H1 (cell line): ENCODE measurements around the gene NRXN3. TPM values are rescaled to one million over a fixed set of nuclear protein-coding genes. Genes with fewer than 3 reads are reported as not detected.

Source experiments
- CTCF ChIA-PET: fragments of 300-600 bp; sonication (Branson Sonifier 250); formaldehyde crosslinking; loops from one replicate; lab custom pipeline; 2021; ENCODE audit not compliant: partially characterized antibody; lab: Charles Lee
- POLR2A ChIA-PET: fragments of 300-600 bp; sonication (Branson Sonifier 250); formaldehyde crosslinking; loops from one replicate; lab custom pipeline; 2021; ENCODE audit warnings: inconsistent platforms; ENCODE audit not compliant: partially characterized antibody; lab: Charles Lee
- DNase-seq, 2 experiments: peaks; one replicate each; pipeline versions ENCODE4 v3.0.0 to v3.0.0-alpha.2; 2010 to 2022; ENCODE audit warnings: low spot score in 2 of 2, low read depth in 1 of 2, mixed read lengths in 1 of 2
- FAIRE-seq: peaks from 2 replicates; lab custom pipeline; 2011; peaks lifted over from hg19 to GRCh38; lab: Jason Lieb, UNC
- H2AFZ ChIP-seq: 2 replicates; pipeline ENCODE4 v1.8.1; 2012; ENCODE audit warnings: low read length, inconsistent platforms
- H2AK5ac ChIP-seq: 2 replicates; pipeline ENCODE4 v1.6.1; 2013; ENCODE audit warnings: low read depth, low read length
- H2BK120ac ChIP-seq: replicated peaks from 2 replicates; pipeline ENCODE3; 2013; ENCODE audit warnings: low read depth, low read length, inconsistent platforms
- H2BK12ac ChIP-seq: 2 replicates; pipeline ENCODE4 v1.6.1; 2013; ENCODE audit warnings: low read depth, low read length
- H2BK15ac ChIP-seq: 2 replicates; pipeline ENCODE4 v1.6.1; 2013; ENCODE audit warnings: low read length
- H2BK20ac ChIP-seq: 2 replicates; pipeline ENCODE4 v1.6.1; 2013; ENCODE audit warnings: low read length
- H2BK5ac ChIP-seq: 2 replicates; pipeline ENCODE4 v1.6.1; 2013; ENCODE audit warnings: low read depth, low read length
- H3K14ac ChIP-seq: 2 replicates; pipeline ENCODE4 v1.6.1; 2013; ENCODE audit warnings: inconsistent platforms; ENCODE audit not compliant: insufficient read length
- H3K18ac ChIP-seq: 2 replicates; pipeline ENCODE4 v1.6.1; 2013; ENCODE audit warnings: low read length; ENCODE audit errors: extremely low read depth
- H3K23ac ChIP-seq: 2 replicates; pipeline ENCODE4 v1.6.1; 2013; ENCODE audit warnings: inconsistent platforms; ENCODE audit not compliant: insufficient read length
- H3K23me2 ChIP-seq: 2 replicates; pipeline ENCODE4 v1.6.1; 2013; ENCODE audit warnings: low read depth, low read length
- H3K27ac ChIP-seq: 2 replicates; pipeline ENCODE4 v1.6.1; 2011; ENCODE audit warnings: low read depth, low read length, inconsistent platforms
- H3K27me3 ChIP-seq, 4 experiments: replicated peaks in 1 of 4; 1 replicate in 1 of 4; 2 replicates in 3 of 4; pipeline versions ENCODE4 v1.6.1 to v1.8.1; 2011 to 2013; ENCODE audit warnings: low read length in 3 of 4, mild to moderate bottlenecking in 3 of 4, inconsistent platforms in 2 of 4, mixed read lengths in 2 of 4, moderate library complexity in 1 of 4; ENCODE audit not compliant: control insufficient read depth in 3 of 4, insufficient read depth in 3 of 4; ENCODE audit errors: extremely low read depth in 1 of 4
- H3K36me3 ChIP-seq, 4 experiments: 2 replicates each; pipeline versions ENCODE4 v1.6.1 to v1.8.1; 2011 to 2013; ENCODE audit warnings: mild to moderate bottlenecking in 4 of 4, low read length in 3 of 4, moderate library complexity in 2 of 4, control low read depth in 1 of 4, inconsistent platforms in 1 of 4; ENCODE audit not compliant: insufficient read depth in 4 of 4, control insufficient read depth in 2 of 4
- H3K4ac ChIP-seq: replicated peaks from 2 replicates; pipeline ENCODE3; 2013; ENCODE audit warnings: low read length, low read depth, mixed read lengths, inconsistent platforms; ENCODE audit not compliant: insufficient read length
- H3K4me1 ChIP-seq, 4 experiments: replicated peaks in 1 of 4; 1 replicate in 1 of 4; 2 replicates in 3 of 4; pipeline versions ENCODE4 v1.6.1 to v1.8.1; 2011 to 2013; ENCODE audit warnings: low read length in 3 of 4, inconsistent platforms in 2 of 4, mixed read lengths in 1 of 4; ENCODE audit not compliant: insufficient read depth in 4 of 4, control insufficient read depth in 3 of 4
- H3K4me2 ChIP-seq, 2 experiments: 2 replicates each; pipeline versions ENCODE4 v1.6.1 to v1.8.1; 2011 to 2013; ENCODE audit warnings: low read depth in 2 of 2, low read length in 2 of 2, control low read depth in 1 of 2, inconsistent platforms in 1 of 2, mild to moderate bottlenecking in 1 of 2; ENCODE audit not compliant: insufficient read depth in 1 of 2
- H3K4me3 ChIP-seq, 4 experiments: fragments of 200-600, 300-600 bp in 1 of 4; sonication (generic), shearing (Covaris generic), sonication (Bioruptor Twin) in 1 of 4; 2 replicates each; pipeline versions ENCODE4 v1.5.1 to v1.8.1; 2011 to 2016; ENCODE audit warnings: low read length in 4 of 4, low read depth in 3 of 4, control low read depth in 2 of 4, inconsistent platforms in 2 of 4, mild to moderate bottlenecking in 2 of 4, mixed read lengths in 1 of 4, moderate library complexity in 1 of 4; ENCODE audit not compliant: insufficient read depth in 2 of 4; ENCODE audit errors: extremely low read depth in 1 of 4
- H3K56ac ChIP-seq: replicated peaks from 2 replicates; pipeline ENCODE3; 2013; ENCODE audit warnings: low read depth, mild to moderate bottlenecking, mixed read lengths, low read length, inconsistent platforms; ENCODE audit not compliant: insufficient read length
- H3K79me1 ChIP-seq: 2 replicates; pipeline ENCODE4 v1.6.1; 2013; ENCODE audit warnings: low read depth, low read length, control low read depth
- H3K79me2 ChIP-seq, 2 experiments: 2 replicates each; pipeline versions ENCODE4 v1.6.1 to v1.8.1; 2012 to 2013; ENCODE audit warnings: low read length in 2 of 2, mild to moderate bottlenecking in 2 of 2, inconsistent platforms in 1 of 2; ENCODE audit not compliant: insufficient read depth in 2 of 2, control insufficient read depth in 1 of 2
- H3K9ac ChIP-seq, 4 experiments: replicated peaks in 1 of 4; 1 replicate in 1 of 4; 2 replicates in 3 of 4; pipeline versions ENCODE4 v1.6.1 to v1.8.1; 2011 to 2013; ENCODE audit warnings: low read depth in 3 of 4, low read length in 3 of 4, control low read depth in 2 of 4, mild to moderate bottlenecking in 2 of 4, moderate library complexity in 2 of 4, inconsistent platforms in 1 of 4; ENCODE audit errors: extremely low read depth in 1 of 4
- H3K9me3 ChIP-seq, 2 experiments: 2 replicates each; pipeline versions ENCODE4 v1.6.1 to v1.8.1; 2012 to 2013; ENCODE audit warnings: mild to moderate bottlenecking in 2 of 2, moderate library complexity in 2 of 2, control low read depth in 1 of 2, inconsistent platforms in 1 of 2, low read depth in 1 of 2, low read length in 1 of 2, mixed read lengths in 1 of 2; ENCODE audit not compliant: insufficient read depth in 2 of 2
- H4K20me1 ChIP-seq, 2 experiments: replicated peaks in 1 of 2; 2 replicates each; pipeline versions ENCODE3 to v1.8.1; 2011 to 2013; ENCODE audit warnings: inconsistent platforms in 2 of 2, low read length in 2 of 2, mild to moderate bottlenecking in 1 of 2; ENCODE audit not compliant: insufficient read depth in 2 of 2, control insufficient read depth in 1 of 2
- H4K5ac ChIP-seq: 2 replicates; pipeline ENCODE4 v1.6.1; 2013; ENCODE audit warnings: low read length, low read depth, mixed read lengths, inconsistent platforms; ENCODE audit not compliant: insufficient read length
- H4K8ac ChIP-seq: 2 replicates; pipeline ENCODE4 v1.8.0; 2013; ENCODE audit warnings: mild to moderate bottlenecking, moderate library complexity, low read length, inconsistent platforms; ENCODE audit not compliant: insufficient read depth; ENCODE audit errors: extremely low read depth
- H4K91ac ChIP-seq: replicated peaks from 2 replicates; pipeline ENCODE3; 2013; ENCODE audit warnings: low read length, mixed read lengths, inconsistent platforms; ENCODE audit not compliant: insufficient read length
- ASH2L ChIP-seq: fragments of 200-600, 300-600 bp; sonication (generic); IDR thresholded peaks from one replicate; pipeline ENCODE4 v1.7.1; 2017; ENCODE audit warnings: low read length
- BCL11A ChIP-seq, 2 experiments: IDR thresholded peaks; one replicate each; pipeline ENCODE4 v1.6.1; 2011; ENCODE audit warnings: low read depth in 2 of 2, low read length in 2 of 2, mild to moderate bottlenecking in 2 of 2
- EP300 ChIP-seq, 2 experiments: IDR thresholded peaks; 1 replicate in 1 of 2; 2 replicates in 1 of 2; pipeline ENCODE4 v1.6.1; 2011 to 2012; ENCODE audit warnings: low read depth in 2 of 2, low read length in 2 of 2, mild to moderate bottlenecking in 2 of 2, borderline replicate concordance in 1 of 2, inconsistent platforms in 1 of 2, moderate library complexity in 1 of 2
- RNF2 ChIP-seq: fragments of 200-900, 300-1000 bp; sonication (generic); IDR thresholded peaks from 2 replicates; pipeline ENCODE4 v1.7.1; 2016; ENCODE audit warnings: borderline replicate concordance, low read depth, mild to moderate bottlenecking, antibody characterized with exemption, low read length; ENCODE audit not compliant: poor library complexity, severe bottlenecking; ENCODE audit errors: missing control alignments
- SP1 ChIP-seq: IDR thresholded peaks from 2 replicates; pipeline ENCODE4 v1.6.1; 2011; ENCODE audit warnings: low read depth, low read length
- SP2 ChIP-seq: IDR thresholded peaks from 2 replicates; pipeline ENCODE4 v1.6.1; 2012; ENCODE audit warnings: mild to moderate bottlenecking, low read length, inconsistent platforms
- WGBS, 2 experiments: shearing (Covaris generic) in 1 of 2; methylation state at CpG; one replicate each; pipeline versions ENCODE4 v1.1.6 to v1.1.7; 2013 to 2015; ENCODE audit warnings: low lambda C conversion rate in 2 of 2, mixed read lengths in 2 of 2, inconsistent platforms in 1 of 2, low coverage in 1 of 2, missing lambda C conversion rate in 1 of 2; ENCODE audit not compliant: insufficient replicate concordance in 2 of 2, insufficient coverage in 1 of 2, insufficient read length in 1 of 2; ENCODE audit errors: extremely low coverage in 1 of 2, missing lambda C conversion rate in 1 of 2; 5-methylcytosine and 5-hydroxymethylcytosine counted together
- polyA plus RNA-seq, 7 experiments: library from polyadenylated mRNA; depleted of rRNA in 3 of 7; stranded (reverse) in 5 of 7; unstranded in 2 of 7; fragments of >200 nt in 5 of 7; fragments of 200-250 nt in 2 of 7; gene quantifications; 1 replicate in 5 of 7; 2 replicates in 1 of 7; 4 replicates in 1 of 7; pipeline versions ENCODE4 v1.2.1 to v1.2.3, GENCODE V29; 2011 to 2013; ENCODE audit warnings: missing spikeins in 2 of 7, mixed read lengths in 2 of 7
- total RNA-seq: library from RNA; stranded (reverse); fragmentation: NEBNext Ultra II Directional; extraction: Animal tissue kit (Norgen Biotek cat#: 25700); gene quantifications from 2 replicates; pipeline ENCODE4 v1.2.1, GENCODE V29; 2021

The NRXN3 gene
- total and polyA plus RNA-seq, 2 of the 8 experiments (the other 6 are each of a cell fraction or from before 2014, with no cell fraction given), result 2.6 to 4.1 TPM

GRCh38 chr14:78917462-78917861 lies 747.3 kb downstream of the NRXN3 start:
- ChIA-PET POLR2A (no interaction called here), CTCF (interaction anchor here (1.4 kb wide), 1 partner anchor 16 kb away, joined by 3 read pairs; no protein-coding TSS in a partner anchor)
- 95% methylated on average over 1 of the region's 1 CpG; no CpG with 5 or more reads in 1 of the 2 experiments for WGBS, 2 experiments

More at GRCh38 chr14:78917462-78917861, 747.3 kb downstream of the NRXN3 start:
- no peaks in the 10 kb centered on the region for H3K36me3 ChIP-seq
- H3K23me2 ChIP-seq, result no peaks in the 10 kb centered on the region
- H4K20me1 ChIP-seq, result no peaks in the 10 kb centered on the region
- H3K4me3 ChIP-seq, result no peak overlapping the region
- no peak overlapping the region for H4K91ac ChIP-seq
- H3K4ac ChIP-seq, result no peak overlapping the region
- H3K4me2 ChIP-seq, result no peak overlapping the region
- H2AFZ ChIP-seq, result no peak overlapping the region
- no peak overlapping the region for H2BK5ac ChIP-seq
- DNase-seq (no peak), FAIRE-seq (peak; percentile 52)
- H3K27me3 ChIP-seq, result no peaks in the 10 kb centered on the region
- H4K8ac ChIP-seq, result no peak overlapping the region
- no peak for TF ChIP-seq BCL11A (IDR thresholded peaks at IDR 0.05; ENCODE audit: low read depth in 2 of 2, low read length in 2 of 2)
- no peak for TF ChIP-seq RNF2
- TF ChIP-seq SP2, result no peak
- TF ChIP-seq SP1, result peak; percentile 81
- no peak for TF ChIP-seq EP300 (IDR thresholded peaks at IDR 0.05; ENCODE audit: borderline replicate concordance in 1 of 2, low read depth in 2 of 2, low read length in 2 of 2)
- no peak for TF ChIP-seq ASH2L
- H3K56ac ChIP-seq, result no peak overlapping the region
- no peak overlapping the region for H2BK20ac ChIP-seq
- H3K18ac ChIP-seq, result peak overlapping the region; percentile 38; the same call in 1 of the 2 replicates
- H3K14ac ChIP-seq, result no peak overlapping the region
- H3K4me1 ChIP-seq, result no peaks in the 10 kb centered on the region
- H3K79me1 ChIP-seq, result no peaks in the 10 kb centered on the region
- no peak overlapping the region for H3K27ac ChIP-seq
- H2BK120ac ChIP-seq, result no peak overlapping the region
- H4K5ac ChIP-seq, result no peak overlapping the region
- H2BK12ac ChIP-seq, result no peak overlapping the region
- H3K79me2 ChIP-seq, result no peaks in the 10 kb centered on the region
- no peak overlapping the region for H3K9ac ChIP-seq
- H3K9me3 ChIP-seq, result no peaks in the 10 kb centered on the region
- no peak overlapping the region for H2AK5ac ChIP-seq
- H3K23ac ChIP-seq, result no peak overlapping the region
- H2BK15ac ChIP-seq, result no peak overlapping the region
